Pancreas (tissue), 10 donors: ENCODE measurements around the gene CYB5R2. TPM values are rescaled to one million over a fixed set of nuclear protein-coding genes. Genes with fewer than 3 reads are reported as not detected.

Experiments used
- ATAC-seq, 4 donors: fragments of 200-7000 bp; cut with Tn5 transposase; one replicate each; pipeline versions ENCODE4 v1.8.0 to v1.9.1; 2020; ENCODE audit warnings: mild to moderate bottlenecking in 4 of 4, moderate library complexity in 4 of 4
- DNase-seq, 6 donors: peaks; one replicate each; pipeline ENCODE4 v3.0.0-alpha.2; 2020
- FAIRE-seq: peaks from 2 replicates; lab custom pipeline; 2012; peaks lifted over from hg19 to GRCh38; lab: Jason Lieb, UNC
- H3K27ac ChIP-seq, 4 donors: fragments of 200-600 bp; sonication (generic); 1 replicate in 3 of 4; 2 replicates in 1 of 4; pipeline versions ENCODE4 v1.5.0 to v1.8.0; 2020
- H3K27me3 ChIP-seq, 4 donors: fragments of 200-600 bp; one replicate each; pipeline ENCODE4 v1.8.0; 2021
- H3K36me3 ChIP-seq, 3 donors: fragments of 200-600 bp; sonication (generic) in 1 of 3; one replicate each; pipeline versions ENCODE4 v1.5.0 to v1.8.0; 2020 to 2021
- H3K4me1 ChIP-seq, 3 donors: fragments of 200-600 bp; one replicate each; pipeline ENCODE4 v1.8.0; 2021
- H3K4me3 ChIP-seq, 4 donors: fragments of 200-600 bp; sonication (generic) in 2 of 4; one replicate each; pipeline versions ENCODE4 v1.5.0 to v1.8.0; 2020 to 2021
- H3K9me3 ChIP-seq, 4 donors: fragments of 200-600 bp; one replicate each; pipeline ENCODE4 v1.8.0; 2021
- CTCF ChIP-seq, 4 donors: fragments of 200-600 bp; sonication (generic) in 3 of 4; IDR thresholded peaks; one replicate each; pipeline versions ENCODE4 v1.5.0 to v1.8.0; 2021; ENCODE audit warnings: antibody characterized with exemption in 4 of 4
- WGBS, 2 donors: extraction: QIAGEN DNeasy Blood & Tissue Kit; methylation state at CpG; one replicate each; pipeline ENCODE4 v1.1.7; 2013; 5-methylcytosine and 5-hydroxymethylcytosine counted together
- intact Hi-C, 3 donors: fragments of 100-400 bp; cut with DNase I; formaldehyde crosslinking; loops; one replicate each; pipeline versions ENCODE4 v1.11.1 to v1.14.2; 2022
- polyA plus RNA-seq, 2 donors: library from polyadenylated mRNA; stranded (reverse); fragments of 200-250 nt; gene quantifications; one replicate each; pipeline ENCODE4 v1.2.3, GENCODE V29; 2013
- total RNA-seq, 6 donors: library from RNA; stranded (reverse); fragmentation: NEBNext Ultra II Directional in 4 of 6; extraction: Animal tissue kit (Norgen Biotek cat#: 25700) in 4 of 6; gene quantifications; one replicate each; pipeline versions ENCODE4 v1.2.1 to v1.2.4, GENCODE V29; 2021 to 2023
- donor health status: healthy with polysubstance abuse.
- donor health status: DM: no; HTN: no; CAD: no; lungs with moderate emphysema.
- donor health status: DM: no; HTN: no; CAD: no.
- donor health status: control.
- donor health status: control.
- donor health status: Bipolar disorder and iron deficiency.
- donor health status: DM: yes; HTN: yes; CAD: no.
- donor health status: DM: no; HTN: no; CAD: no.
- donor health status: DM: no; HTN: no; CAD: no.
- donor health status: DM: yes; HTN: yes; CAD: no.

The CYB5R2 gene
- total and polyA plus RNA-seq, 8 donors = 1.4 to 3.5 (median 1.9) TPM

DNA sequence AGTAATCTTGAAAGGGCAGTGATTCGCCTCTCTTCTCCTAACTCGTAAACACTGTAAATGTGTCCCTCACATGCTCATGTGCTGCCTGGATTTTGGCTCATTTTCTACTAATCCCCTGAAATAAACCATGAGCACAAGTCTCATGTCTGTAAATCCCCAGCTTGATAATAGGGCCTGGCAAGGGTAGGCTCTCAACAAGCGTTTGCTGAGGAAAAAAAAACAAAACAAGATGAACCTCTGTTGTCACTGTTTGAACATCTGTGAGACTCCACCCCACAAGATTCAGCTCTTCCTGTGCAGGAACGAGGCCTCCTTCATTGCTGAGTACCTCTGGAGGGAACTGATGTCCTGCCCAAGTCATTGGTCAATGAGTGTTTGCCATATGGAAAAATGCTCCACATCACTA lies 4.5 kb upstream of the CYB5R2 start:
- H3K4me1 ChIP-seq = peaks cover 0 to 5% (median 0%) of the 10 kb centered on the region in 3 donors
- H3K27me3 ChIP-seq = no peaks in the 10 kb centered on the region
- 71 to 73% methylated on average over 4 of the region's 4 CpGs for WGBS, 2 donors
- no peaks in the 10 kb centered on the region for H3K9me3 ChIP-seq
- ATAC-seq (no peak), FAIRE-seq (no peak), DNase-seq (no peak)
- H3K27ac ChIP-seq = no peak overlapping the region
- H3K36me3 ChIP-seq = no peaks in the 10 kb centered on the region
- no peak overlapping the region for H3K4me3 ChIP-seq
- intact Hi-C loops = no loop called here
- no peak for TF ChIP-seq CTCF (IDR thresholded peaks at IDR 0.05)

GRCh38 chr11:7677071-7677470 lies 3.8 kb upstream of the CYB5R2 start:
- Histone ChIP-seq H3K4me1 (peaks cover 0 to 6% (median 0%) of the 10 kb centered on the region in 3 donors), H3K27ac (no peak overlapping the region), H3K9me3 (no peaks in the 10 kb centered on the region), H3K27me3 (no peaks in the 10 kb centered on the region), H3K4me3 (no peak overlapping the region), H3K36me3 (no peaks in the 10 kb centered on the region)
- no peak for TF ChIP-seq CTCF (IDR thresholded peaks at IDR 0.05)
- ATAC-seq (no peak), DNase-seq (no peak), FAIRE-seq (no peak)
- WGBS, 2 donors = 83% methylated on average over 5 of the region's 5 CpGs
- intact Hi-C loops = no loop called here

DNA sequence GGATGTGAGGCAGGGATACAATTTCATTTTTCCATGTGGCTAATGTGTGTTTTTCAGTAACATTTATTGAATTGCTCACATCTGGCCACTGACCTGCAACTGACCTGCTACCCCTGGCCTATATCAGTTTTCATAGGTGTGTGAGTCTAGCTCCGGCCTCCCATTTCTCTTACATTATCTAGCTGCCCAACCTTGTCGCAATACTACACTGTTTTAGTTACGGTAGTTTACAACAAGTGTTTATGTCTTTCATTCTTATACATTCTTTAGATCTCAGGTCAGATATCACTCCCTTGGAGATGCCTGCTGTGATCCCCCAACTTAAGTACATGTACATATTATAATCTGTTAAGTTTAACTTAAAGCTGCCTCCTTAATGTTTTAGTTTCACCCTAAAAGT lies 2.3 kb upstream of the CYB5R2 start:
- DNase-seq = no peak
- H3K27ac ChIP-seq = no peak overlapping the region
- no peaks in the 10 kb centered on the region for H3K36me3 ChIP-seq
- FAIRE-seq = no peak
- WGBS, 2 donors = 80 to 94% methylated on average over 3 of the region's 3 CpGs
- no peaks in the 10 kb centered on the region for H3K27me3 ChIP-seq
- ATAC-seq = no peak
- H3K4me1 ChIP-seq = peaks cover 0 to 10% (median 5%) of the 10 kb centered on the region in 3 donors
- H3K4me3 ChIP-seq = no peak overlapping the region
- TF ChIP-seq CTCF (IDR thresholded peaks at IDR 0.05) = no peak
- no peaks in the 10 kb centered on the region for H3K9me3 ChIP-seq
- intact Hi-C loops = no loop called here

GRCh38 chr11:7673724-7674434 lies 579 bp upstream of the CYB5R2 start:
- no peaks in the 10 kb centered on the region for H3K36me3 ChIP-seq
- H3K9me3 ChIP-seq = no peaks in the 10 kb centered on the region
- peak overlapping the region; percentile 10 to 74 (median 48) for H3K4me3 ChIP-seq
- DNase-seq (peak in 2 of 6 donors; percentile 22 to 68), FAIRE-seq (no peak), ATAC-seq (peak; percentile 51 to 64 (median 61))
- H3K27me3 ChIP-seq = no peaks in the 10 kb centered on the region
- WGBS, 2 donors = 6 to 8% methylated on average over 45 to 72 of the region's 72 CpGs
- no peak for TF ChIP-seq CTCF (IDR thresholded peaks at IDR 0.05)
- H3K27ac ChIP-seq = no peak overlapping the region
- intact Hi-C loops = no loop called here
- peaks cover 0 to 10% (median 5%) of the 10 kb centered on the region in 3 donors for H3K4me1 ChIP-seq

DNA sequence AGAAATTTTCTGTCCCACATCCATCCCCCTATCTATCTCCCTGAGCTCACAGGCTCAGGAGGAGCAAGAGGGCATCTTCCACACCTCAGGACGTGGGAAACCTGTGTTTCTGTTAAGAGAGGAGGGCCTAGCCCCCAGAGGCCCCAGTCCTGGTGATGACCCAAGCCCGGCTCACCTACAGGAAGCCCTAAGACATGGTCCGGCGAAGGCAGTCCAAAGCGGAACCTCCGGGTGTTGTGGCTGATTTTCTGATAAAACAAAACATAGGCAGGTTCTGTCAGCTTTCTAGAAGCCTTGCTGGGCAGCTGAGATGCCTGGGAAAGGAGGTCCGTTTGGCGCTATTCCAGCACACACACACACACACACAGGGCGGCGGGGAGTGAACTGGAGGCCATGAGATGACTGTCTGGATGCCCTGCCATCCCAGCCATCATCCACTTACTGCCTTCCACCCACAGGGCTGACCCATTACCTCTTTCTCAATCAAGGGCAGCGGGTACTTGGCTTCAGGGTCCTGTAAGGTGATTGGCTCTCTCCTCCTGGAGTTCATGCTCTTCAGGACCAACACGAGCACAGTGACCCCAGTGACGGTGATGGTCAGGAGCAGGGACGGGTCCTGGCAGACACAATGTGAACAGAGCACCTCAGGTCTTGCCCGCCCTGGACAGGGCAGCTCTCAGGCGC lies 882 bp downstream of the CYB5R2 start:
- Histone ChIP-seq H3K27me3 (no peaks in the 10 kb centered on the region), H3K9me3 (no peaks in the 10 kb centered on the region), H3K4me1 (peaks cover 0 to 10% (median 5%) of the 10 kb centered on the region in 3 donors), H3K36me3 (no peaks in the 10 kb centered on the region), H3K4me3 (no peak overlapping the region), H3K27ac (no peak overlapping the region)
- DNase-seq (no peak), ATAC-seq (no peak), FAIRE-seq (no peak)
- WGBS, 2 donors = 89 to 97% methylated on average over 16 of the region's 16 CpGs
- intact Hi-C loops = no loop called here
- TF ChIP-seq CTCF (IDR thresholded peaks at IDR 0.05) = no peak
